ENCODE measurements around the gene RAVER2.
"Not testable (repeated sequence)": the region's sequence is repeated elsewhere in the genome, so short reads cannot be mapped to it uniquely, and the experiment has no call there.

The RAVER2 gene

GRCh38 chr1:64820572-64820971 is 75.7 kb downstream of the RAVER2 start:
- not testable (repeated sequence) for DNase-seq

GRCh38 chr1:64822621-64823020 is 77.7 kb downstream of the RAVER2 start:
- no peak for DNase-seq

- DNase-seq: peak; percentile 71
Observed at GRCh38 chr1:64823691-64824476, 79.0 kb downstream of the RAVER2 start.

- no peak for DNase-seq
Observed at GRCh38 chr1:64826991-64827390, 82.1 kb downstream of the RAVER2 start.

GRCh38 chr1:64828829-64829228 is 84.0 kb downstream of the RAVER2 start:
- no peak for DNase-seq

- no peak for DNase-seq
Observed at GRCh38 chr1:64829411-64830029, 84.6 kb downstream of the RAVER2 start.

GRCh38 chr1:64830030-64830651 is 85.3 kb downstream of the RAVER2 start:
- no peak for DNase-seq

GRCh38 chr1:64834734-64835133 is 89.9 kb downstream of the RAVER2 start:
- no peak for DNase-seq

GRCh38 chr1:64836802-64837201 is 91.9 kb downstream of the RAVER2 start:
- no peak for DNase-seq

GRCh38 chr1:64838486-64838885 is 93.6 kb downstream of the RAVER2 start:
- DNase-seq: no peak

- no peak for DNase-seq
Observed at GRCh38 chr1:64839261-64839660, 94.4 kb downstream of the RAVER2 start.

GRCh38 chr1:64839732-64840405 is 95.0 kb downstream of the RAVER2 start:
- no peak for DNase-seq

- no peak for DNase-seq
Observed at GRCh38 chr1:64841330-64842065, 96.6 kb downstream of the RAVER2 start.

- DNase-seq: no peak
Observed at GRCh38 chr1:64842224-64842623, 97.3 kb downstream of the RAVER2 start.

- no peak for DNase-seq
Observed at GRCh38 chr1:64843675-64844074, 98.8 kb downstream of the RAVER2 start.

- no peak for DNase-seq
Observed at GRCh38 chr1:64844175-64844574, 99.3 kb downstream of the RAVER2 start.

- no peak for DNase-seq
Observed at GRCh38 chr1:64844609-64845008, 99.7 kb downstream of the RAVER2 start.

- DNase-seq: no peak
Observed at GRCh38 chr1:64845831-64846425, 101.1 kb downstream of the RAVER2 start.

- DNase-seq: no peak
Observed at GRCh38 chr1:64846573-64847430, 101.9 kb downstream of the RAVER2 start.

- DNase-seq: no peak
Observed at GRCh38 chr1:64847666-64848065, 102.8 kb downstream of the RAVER2 start.

GRCh38 chr1:64848136-64848535 is 103.3 kb downstream of the RAVER2 start:
- no peak for DNase-seq

Measured in stimulated activated CD4-positive, alpha-beta T cell treated with anti-CD3 and anti-CD28 coated beads, Interleukin-4, amount 100 ng/mL, for 24 hours (primary cell).